Lower leg skin (tissue), 3 donors: ENCODE results near the gene LIN7A.

Experiments used
- CTCF ChIP-seq, 3 donors: fragments of 450-650 bp; IDR thresholded peaks; one replicate each; pipeline ENCODE4 v1.5.1; 2016; ENCODE audit warnings: antibody characterized with exemption in 3 of 3, mild to moderate bottlenecking in 3 of 3, moderate library complexity in 2 of 3
- POLR2A ChIP-seq, 2 donors: fragments of 450-650 bp; IDR thresholded peaks; one replicate each; pipeline ENCODE4 v1.6.1; 2016 to 2017; ENCODE audit warnings: antibody characterized with exemption in 2 of 2, mild to moderate bottlenecking in 1 of 2, moderate library complexity in 1 of 2

GRCh38 chr12:80814453-80814852, 123.3 kb downstream of the LIN7A start:
- TF ChIP-seq CTCF (IDR thresholded peaks at IDR 0.05) (no peak), POLR2A (IDR thresholded peaks at IDR 0.05) (no peak)
